NOMO-1 (cell line): ENCODE measurements around the gene PRDM1.

Source experiments
- DNase-seq, 2 experiments: peaks; one replicate each; lab custom pipeline; 2025; ENCODE audit not compliant: unreplicated experiment in 2 of 2; lab: John Stamatoyannopoulos, UW

Gene PRDM1

GRCh38 chr6:106114492-106114891, 28.4 kb downstream of the PRDM1 start:
- no peak for DNase-seq

DNA sequence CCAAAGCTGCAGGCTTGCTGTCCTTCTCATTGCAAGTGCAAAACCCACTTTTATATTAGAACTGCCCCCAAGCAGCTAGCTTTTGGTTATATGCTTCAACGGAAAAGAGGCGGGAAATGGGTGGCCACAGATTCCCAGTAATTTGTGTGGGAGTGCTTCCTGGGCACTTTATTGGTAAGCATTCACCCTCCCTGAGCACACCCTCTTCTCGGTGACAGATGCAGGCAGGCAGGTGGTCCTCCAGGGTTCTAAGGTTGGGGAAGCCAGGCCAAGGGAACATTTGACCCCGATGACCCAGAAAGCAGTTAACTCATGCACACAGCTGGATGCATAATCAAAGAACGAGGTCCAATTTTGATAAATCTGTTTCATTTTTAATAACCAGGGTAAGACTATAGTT, 29.1 kb downstream of the PRDM1 start:
- no peak for DNase-seq

- no peak for DNase-seq
Observed at GRCh38 chr6:106116125-106116832, 30.1 kb downstream of the PRDM1 start.

- DNase-seq = peak; percentile 57 to 72
Observed at GRCh38 chr6:106117579-106117978, 31.4 kb downstream of the PRDM1 start.

GRCh38 chr6:106118835-106119431, 32.8 kb downstream of the PRDM1 start:
- DNase-seq = peak in 1 of 2 experiments; percentile 54

DNA sequence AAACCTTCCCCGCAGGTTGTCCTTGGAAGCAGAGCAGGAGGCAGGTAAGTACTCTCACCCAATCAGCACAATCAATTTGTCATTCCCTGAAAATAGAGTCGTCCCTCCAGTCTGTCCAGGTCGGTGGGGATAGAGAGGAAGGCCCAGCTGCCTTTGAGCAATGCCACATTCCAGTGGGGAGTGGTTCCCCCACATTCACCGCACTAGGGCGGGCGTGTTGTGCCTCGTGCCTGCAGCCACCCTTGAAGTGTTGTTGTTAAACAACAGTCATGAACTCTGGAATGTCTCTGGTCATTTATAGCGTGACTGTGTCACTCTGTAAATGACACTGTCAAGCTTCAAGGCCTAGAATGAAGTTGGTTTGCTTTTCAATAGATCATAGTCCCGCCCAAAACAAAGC, 33.4 kb downstream of the PRDM1 start:
- DNase-seq = no peak

GRCh38 chr6:106120006-106120405, 33.9 kb downstream of the PRDM1 start:
- DNase-seq = no peak

DNA sequence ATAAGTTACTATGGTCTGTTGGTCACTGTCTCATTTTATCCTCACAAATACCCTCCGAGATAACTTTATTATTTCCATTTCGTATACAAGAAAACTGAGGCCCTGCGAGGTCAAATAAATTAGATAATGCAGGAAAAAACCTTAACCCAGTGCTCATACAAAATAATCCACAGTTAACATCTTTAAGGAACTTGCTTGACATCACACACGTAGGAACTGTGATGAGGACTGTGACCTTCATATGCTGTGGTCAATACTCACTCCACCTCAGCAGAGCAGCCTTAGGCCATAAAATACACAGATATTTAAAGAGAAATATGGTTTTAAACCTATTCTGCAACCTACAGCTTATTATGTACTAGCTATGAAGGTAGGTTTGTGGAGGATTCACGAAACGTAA, 34.3 kb downstream of the PRDM1 start:
- no peak for DNase-seq

DNA sequence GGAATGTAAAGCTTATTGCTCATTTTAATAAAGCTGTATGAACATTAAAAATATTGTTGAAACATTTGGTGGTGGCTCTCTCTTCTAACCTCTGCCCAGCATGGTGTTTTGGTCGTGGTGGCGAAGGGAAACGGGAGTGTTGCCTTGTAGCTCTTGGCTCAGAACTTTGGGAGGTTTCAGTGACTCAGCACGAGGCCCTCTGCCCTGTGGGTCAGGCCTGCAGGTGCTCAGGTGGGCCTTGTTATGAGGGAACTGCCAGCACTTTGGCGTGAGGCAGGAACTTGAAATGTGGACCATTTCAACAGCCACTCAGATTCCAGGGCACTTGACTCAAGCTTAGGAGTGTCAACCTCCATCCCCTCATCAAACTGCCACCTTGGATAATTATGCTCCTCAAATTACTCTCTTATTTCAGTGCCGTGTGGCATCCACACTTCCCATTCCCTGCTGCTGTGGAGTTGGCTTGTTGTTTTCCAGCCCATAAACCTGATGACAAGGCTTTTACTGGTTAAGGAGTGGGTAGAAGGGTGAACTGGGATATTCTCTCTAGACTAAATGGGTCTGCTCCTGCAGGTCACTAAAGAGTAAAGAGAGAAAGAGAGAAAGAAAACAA, 36.3 kb downstream of the PRDM1 start:
- DNase-seq = no peak

DNA sequence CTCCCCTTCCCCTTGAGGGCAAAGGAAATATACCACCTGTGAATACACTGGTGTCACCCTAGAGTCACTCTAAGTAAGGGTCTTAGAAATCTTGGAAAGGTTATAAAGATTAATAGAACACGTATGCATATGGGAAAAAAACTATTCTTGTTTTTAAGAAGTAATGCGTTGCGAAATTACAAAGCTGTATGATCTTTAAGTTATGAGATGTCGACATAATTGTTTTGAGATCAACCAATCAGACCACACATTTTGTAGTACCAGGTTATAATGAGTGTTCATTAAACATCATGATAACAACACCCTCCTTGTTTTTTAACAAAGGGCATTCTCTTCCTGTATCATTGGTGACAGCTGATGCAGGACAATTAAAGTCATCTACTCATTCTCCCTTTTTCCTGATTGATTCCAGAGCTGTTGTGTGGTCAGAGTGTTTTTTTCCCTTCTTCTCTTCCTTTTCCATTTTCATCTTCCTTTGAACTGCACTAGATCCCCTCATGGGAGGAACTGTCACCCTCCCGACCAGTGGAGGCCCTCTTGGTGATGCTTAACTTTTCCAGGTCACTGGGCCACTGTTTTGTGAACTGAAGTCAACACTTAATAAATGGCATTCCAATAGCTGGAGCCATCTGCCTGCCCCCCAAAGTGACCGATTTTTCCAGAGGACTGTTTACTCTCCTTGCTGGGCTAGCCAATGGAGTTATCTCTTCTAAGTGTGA, 37.0 kb downstream of the PRDM1 start:
- peak in 1 of 2 experiments; percentile 42 for DNase-seq

GRCh38 chr6:106124015-106124414, 37.9 kb downstream of the PRDM1 start:
- peak in 1 of 2 experiments; percentile 9 for DNase-seq

DNA sequence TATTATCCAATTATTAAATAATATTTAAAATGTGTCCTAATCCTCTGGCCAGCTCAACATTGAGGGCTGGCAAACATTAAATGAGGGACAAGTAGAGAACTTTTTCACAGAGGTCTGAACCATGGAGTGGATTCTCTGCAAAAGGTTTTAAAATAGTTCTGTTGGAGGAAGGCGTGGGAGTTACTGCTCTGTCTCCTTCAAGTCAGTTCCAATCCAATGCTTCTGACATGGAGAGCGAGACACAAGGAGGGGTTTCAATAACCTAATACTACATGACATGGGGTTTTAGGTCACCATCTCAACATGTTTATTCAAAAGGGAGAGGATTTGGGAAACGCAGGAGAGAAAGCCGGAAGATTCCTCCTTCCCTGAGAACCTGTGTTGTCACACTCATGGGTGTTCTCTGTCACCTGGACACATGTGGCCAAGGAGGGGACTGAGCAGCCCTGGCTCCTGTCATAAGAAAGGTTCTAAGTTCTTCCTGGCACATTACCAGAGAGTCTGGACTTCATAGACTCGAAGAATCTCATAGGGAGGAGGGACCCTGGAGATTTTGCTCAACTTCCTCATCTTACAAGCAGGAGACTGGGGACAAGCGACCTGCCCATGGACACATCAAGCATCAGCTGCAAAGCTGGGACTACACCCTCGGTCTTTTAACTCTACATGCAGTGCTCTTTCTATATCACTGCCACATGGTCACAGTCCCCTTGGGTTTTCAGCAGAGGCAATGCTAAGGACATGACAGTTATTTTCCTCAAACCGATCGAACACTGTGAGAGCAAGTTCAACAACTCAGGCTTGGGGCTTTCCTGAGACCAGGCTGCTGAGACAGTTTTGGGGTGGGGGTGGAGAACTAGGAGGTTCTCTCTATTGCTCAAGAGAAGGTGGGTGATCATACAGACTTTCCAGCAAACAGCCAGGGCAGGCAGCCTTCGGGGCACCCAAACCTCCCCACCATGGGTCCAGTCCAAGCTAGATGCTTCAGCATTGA, 38.6 kb downstream of the PRDM1 start:
- peak in 1 of 2 experiments; percentile 26 for DNase-seq

DNA sequence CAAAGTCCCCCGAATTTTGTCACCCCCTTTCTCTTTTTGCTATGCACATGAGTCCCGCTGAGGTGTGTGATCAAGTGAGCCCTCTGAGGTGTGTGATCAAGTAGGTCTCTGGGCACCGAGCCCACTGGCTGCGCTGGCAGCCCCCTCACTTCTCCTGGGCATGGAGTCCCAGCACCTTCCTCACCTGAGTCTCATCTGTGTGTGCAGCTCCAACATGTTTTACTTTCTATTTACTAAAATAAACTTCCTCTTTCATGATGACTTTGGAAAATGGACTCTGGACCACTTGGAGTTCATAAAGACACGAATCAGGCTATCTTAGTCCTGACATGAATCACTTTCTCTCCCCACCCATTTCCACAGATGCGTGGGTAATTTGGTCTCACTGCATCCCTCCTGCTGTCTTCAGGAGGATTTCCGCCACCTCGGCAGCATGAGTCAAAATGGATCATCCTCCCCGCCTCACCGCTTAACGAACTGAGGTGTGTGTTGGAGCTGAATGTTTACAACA, 39.8 kb downstream of the PRDM1 start:
- DNase-seq = peak; percentile 23 to 79

DNA sequence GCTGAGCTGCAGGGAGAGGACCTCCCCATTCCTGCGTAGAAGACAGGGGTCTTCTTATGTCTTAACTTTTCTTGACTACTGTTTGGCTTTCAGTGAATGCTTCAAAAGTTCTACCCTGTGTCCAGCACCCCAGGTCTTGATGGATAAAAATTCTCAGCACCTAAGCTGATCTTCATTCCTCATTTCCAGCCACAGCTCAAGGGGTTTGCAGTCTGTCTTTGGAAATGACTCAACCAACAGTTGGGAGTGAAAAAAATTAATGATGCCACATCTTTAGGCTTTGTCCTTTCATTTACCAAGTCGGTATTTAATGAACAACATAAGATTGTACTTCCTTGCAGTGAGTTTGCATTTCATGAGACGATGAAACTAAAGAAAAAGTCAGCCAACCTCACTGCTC, 40.3 kb downstream of the PRDM1 start:
- no peak for DNase-seq

DNA sequence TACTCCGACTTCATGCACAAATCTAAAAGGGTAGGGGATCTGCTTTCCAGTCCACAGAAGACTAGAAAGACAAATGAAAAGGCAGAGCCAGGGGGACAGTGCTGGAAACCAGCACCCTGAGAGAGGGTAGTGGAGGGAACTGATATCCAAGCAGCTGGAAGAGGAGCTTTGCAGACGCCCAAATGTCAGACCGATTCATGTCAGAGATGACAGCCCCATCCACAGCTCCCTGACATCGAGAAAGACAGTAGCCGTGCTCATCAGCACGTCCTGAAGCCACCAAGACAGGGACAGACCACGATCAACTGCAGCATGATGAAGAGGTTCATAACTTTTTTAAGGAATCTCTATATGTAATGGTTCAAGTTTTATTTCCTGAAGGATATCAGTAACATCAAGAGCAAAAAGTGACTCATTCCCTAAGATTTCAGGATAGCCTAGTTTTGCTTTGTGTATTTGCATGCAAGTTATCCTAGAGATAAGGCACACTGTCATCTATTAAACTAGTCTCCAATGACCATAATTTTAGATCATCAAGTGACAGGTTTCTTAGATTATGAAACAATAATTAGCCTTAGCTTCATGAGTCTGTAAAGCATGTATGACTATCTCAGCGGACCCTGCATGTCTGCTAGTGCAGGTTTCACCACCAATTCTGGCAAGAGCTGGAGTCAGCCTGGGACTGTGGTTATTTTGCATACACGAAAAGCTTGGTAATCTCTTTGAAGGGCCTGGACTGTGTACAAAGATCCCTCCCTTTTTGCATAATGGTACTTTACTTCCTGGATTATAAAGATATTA, 43.0 kb downstream of the PRDM1 start:
- DNase-seq = peak; percentile 41 to 63

GRCh38 chr6:106132153-106132698, 46.1 kb downstream of the PRDM1 start:
- no peak for DNase-seq

DNA sequence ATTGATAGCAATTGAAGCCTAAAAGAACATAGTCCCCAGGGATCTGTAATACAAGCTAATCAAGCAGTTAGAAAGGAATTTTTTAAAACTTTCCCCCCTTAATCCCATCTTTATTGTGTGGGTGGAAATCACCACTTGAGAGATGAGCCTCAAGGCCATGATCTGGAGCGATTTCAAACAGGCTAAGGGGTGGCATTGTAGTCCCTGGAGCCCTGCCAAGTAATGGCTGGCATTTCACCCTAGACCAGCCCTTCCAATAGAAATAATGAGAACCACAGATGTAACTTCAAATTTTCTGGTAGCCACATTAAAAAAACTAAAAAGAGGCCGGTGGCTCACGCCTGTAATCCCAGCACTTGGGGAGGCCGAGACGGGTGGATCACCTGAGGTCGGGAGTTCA, 46.9 kb downstream of the PRDM1 start:
- no peak for DNase-seq

DNA sequence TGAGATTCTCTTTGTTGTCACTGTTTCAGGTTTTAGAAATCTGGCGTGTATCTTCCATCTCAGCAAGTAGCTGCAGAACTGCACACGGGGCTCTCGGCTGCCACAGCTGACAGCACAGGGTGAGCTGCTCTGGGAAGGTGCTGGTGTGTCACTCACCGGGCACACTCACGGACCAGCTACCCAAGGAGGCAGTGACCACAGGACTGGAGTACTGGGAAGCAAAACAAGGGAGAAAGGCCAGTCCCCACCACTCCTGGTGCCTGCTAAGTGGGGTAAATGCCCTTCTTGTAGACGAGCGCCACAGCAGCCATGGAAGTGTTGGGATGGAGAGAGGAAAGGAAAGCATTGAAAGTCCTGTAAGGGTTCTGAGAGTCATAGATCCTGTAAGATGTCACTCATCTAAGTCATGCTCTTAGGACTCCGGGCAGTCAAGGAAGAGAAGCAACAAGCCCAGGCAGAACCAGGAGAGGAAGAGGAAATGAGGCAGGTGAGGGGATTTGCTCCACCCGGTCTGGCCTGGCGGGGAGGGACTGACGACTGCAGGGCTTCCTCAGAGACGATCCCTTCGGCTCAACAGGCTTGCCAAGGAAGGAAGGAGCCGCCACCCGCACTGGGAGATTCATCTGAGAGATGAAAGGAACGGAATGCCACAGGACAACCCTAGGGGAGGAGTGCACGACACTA, 48.1 kb downstream of the PRDM1 start:
- no peak for DNase-seq
